Medulla oblongata (tissue), 1 donor: ENCODE results near the gene CDKAL1.

Experiments used
- DNase-seq: peaks from one replicate; pipeline ENCODE4 v3.0.0-alpha.2; 2015; ENCODE audit errors: extremely low spot score

The CDKAL1 gene

GRCh38 chr6:20554326-20554725 lies 20.1 kb downstream of the CDKAL1 start:
- no peak for DNase-seq

- no peak for DNase-seq
These were observed 20.6 kb downstream of the CDKAL1 start for GRCh38 chr6:20554817-20555216.

- no peak for DNase-seq
These were observed 25.8 kb downstream of the CDKAL1 start for GRCh38 chr6:20559924-20560551.

GRCh38 chr6:20563377-20563776 lies 29.1 kb downstream of the CDKAL1 start:
- no peak for DNase-seq

GRCh38 chr6:20564269-20564668 lies 30.0 kb downstream of the CDKAL1 start:
- DNase-seq, result peak; percentile 48

GRCh38 chr6:20564777-20565176 lies 30.5 kb downstream of the CDKAL1 start:
- no peak for DNase-seq

GRCh38 chr6:20565342-20565741 lies 31.1 kb downstream of the CDKAL1 start:
- DNase-seq, result no peak

- DNase-seq, result no peak
These were observed 31.9 kb downstream of the CDKAL1 start for GRCh38 chr6:20566109-20566508.

- DNase-seq, result no peak
These were observed 34.8 kb downstream of the CDKAL1 start for GRCh38 chr6:20569000-20569610.

- DNase-seq, result no peak
These were observed 37.0 kb downstream of the CDKAL1 start for GRCh38 chr6:20571261-20571660.

- DNase-seq, result no peak
These were observed 38.0 kb downstream of the CDKAL1 start for GRCh38 chr6:20572288-20572687.

- DNase-seq, result no peak
These were observed 38.7 kb downstream of the CDKAL1 start for GRCh38 chr6:20572940-20573339.

- DNase-seq, result no peak
These were observed 40.1 kb downstream of the CDKAL1 start for GRCh38 chr6:20574355-20574754.

- DNase-seq, result no peak
These were observed 40.9 kb downstream of the CDKAL1 start for GRCh38 chr6:20575125-20575524.

GRCh38 chr6:20575704-20576451 lies 41.6 kb downstream of the CDKAL1 start:
- DNase-seq, result no peak

GRCh38 chr6:20577173-20577688 lies 43.0 kb downstream of the CDKAL1 start:
- no peak for DNase-seq

GRCh38 chr6:20581070-20581469 lies 46.8 kb downstream of the CDKAL1 start:
- DNase-seq, result no peak

- DNase-seq, result no peak
These were observed 48.6 kb downstream of the CDKAL1 start for GRCh38 chr6:20582586-20583443.

GRCh38 chr6:20583444-20583800 lies 49.2 kb downstream of the CDKAL1 start:
- DNase-seq, result no peak

- no peak for DNase-seq
These were observed 50.0 kb downstream of the CDKAL1 start for GRCh38 chr6:20584100-20584731.

GRCh38 chr6:20589266-20589665 lies 55.0 kb downstream of the CDKAL1 start:
- DNase-seq, result no peak
